HG02870 (cell line): ENCODE data around the gene CACNA1C.

Source experiments
- ATAC-seq: cut with Tn5 transposase; IDR thresholded peaks from one replicate; pipeline ENCODE4 v1.9.1; 2021; ENCODE audit warnings: mild to moderate bottlenecking, moderate library complexity; ENCODE audit not compliant: unreplicated experiment

CACNA1C gene

GRCh38 chr12:2268471-2269286 lies 215.9 kb downstream of the CACNA1C start:
- no peak for ATAC-seq

GRCh38 chr12:2270846-2271245 lies 218.1 kb downstream of the CACNA1C start:
- no peak for ATAC-seq

- ATAC-seq: no peak
Observed at GRCh38 chr12:2271961-2272360, 219.2 kb downstream of the CACNA1C start.

GRCh38 chr12:2273288-2273687 lies 220.5 kb downstream of the CACNA1C start:
- no peak for ATAC-seq

- no peak for ATAC-seq
Observed at GRCh38 chr12:2273751-2274150, 221.0 kb downstream of the CACNA1C start.

GRCh38 chr12:2274733-2275132 lies 221.9 kb downstream of the CACNA1C start:
- no peak for ATAC-seq

- no peak for ATAC-seq
Observed at GRCh38 chr12:2276288-2277033, 223.7 kb downstream of the CACNA1C start.

- no peak for ATAC-seq
Observed at GRCh38 chr12:2277492-2278155, 224.8 kb downstream of the CACNA1C start.

GRCh38 chr12:2281446-2281845 lies 228.7 kb downstream of the CACNA1C start:
- ATAC-seq: no peak

GRCh38 chr12:2282318-2282717 lies 229.5 kb downstream of the CACNA1C start:
- ATAC-seq: no peak

- no peak for ATAC-seq
Observed at GRCh38 chr12:2283480-2283879, 230.7 kb downstream of the CACNA1C start.

- ATAC-seq: no peak
Observed at GRCh38 chr12:2283916-2284315, 231.1 kb downstream of the CACNA1C start.

GRCh38 chr12:2284321-2284813 lies 231.6 kb downstream of the CACNA1C start:
- ATAC-seq: no peak

GRCh38 chr12:2284857-2285256 lies 232.1 kb downstream of the CACNA1C start:
- ATAC-seq: no peak

- no peak for ATAC-seq
Observed at GRCh38 chr12:2285462-2285861, 232.7 kb downstream of the CACNA1C start.

- ATAC-seq: no peak
Observed at GRCh38 chr12:2286047-2286446, 233.3 kb downstream of the CACNA1C start.

GRCh38 chr12:2286461-2287131 lies 233.8 kb downstream of the CACNA1C start:
- ATAC-seq: no peak

- ATAC-seq: no peak
Observed at GRCh38 chr12:2287151-2287550, 234.4 kb downstream of the CACNA1C start.

GRCh38 chr12:2287589-2287988 lies 234.8 kb downstream of the CACNA1C start:
- ATAC-seq: no peak

GRCh38 chr12:2288001-2288400 lies 235.2 kb downstream of the CACNA1C start:
- no peak for ATAC-seq

GRCh38 chr12:2288471-2288870 lies 235.7 kb downstream of the CACNA1C start:
- no peak for ATAC-seq
